H9 (cell line): Measurements from ENCODE around the gene KIF21B. TPM values are rescaled to one million over a fixed set of nuclear protein-coding genes. Genes with fewer than 3 reads are reported as not detected.

ENCODE experiments used
- DNase-seq: peaks from one replicate; pipeline ENCODE4 v3.0.0-alpha.2; 2017
- H2AFZ ChIP-seq: one replicate; pipeline ENCODE4 v1.6.1; 2013; ENCODE audit warnings: mild to moderate bottlenecking, low read length, control low read depth, moderate library complexity
- H2AK5ac ChIP-seq: 2 replicates; pipeline ENCODE4 v1.6.1; 2013; ENCODE audit warnings: low read length, control low read depth, mixed read lengths; ENCODE audit not compliant: insufficient read length
- H2BK120ac ChIP-seq: one replicate; pipeline ENCODE4 v1.6.1; 2013; ENCODE audit warnings: low read depth, mild to moderate bottlenecking, low read length, control low read depth, inconsistent platforms; ENCODE audit not compliant: poor library complexity, severe bottlenecking
- H2BK12ac ChIP-seq: 2 replicates; pipeline ENCODE4 v1.6.1; 2013; ENCODE audit warnings: low read length, control low read depth, mixed read lengths, low read depth; ENCODE audit not compliant: insufficient read length
- H2BK15ac ChIP-seq: 2 replicates; pipeline ENCODE4 v1.6.1; 2013; ENCODE audit warnings: low read depth, low read length, control low read depth
- H2BK20ac ChIP-seq: one replicate; pipeline ENCODE4 v1.6.1; 2013; ENCODE audit warnings: low read depth, mild to moderate bottlenecking, low read length, control low read depth, inconsistent platforms; ENCODE audit not compliant: poor library complexity, severe bottlenecking
- H2BK5ac ChIP-seq: 2 replicates; pipeline ENCODE4 v1.6.1; 2013; ENCODE audit warnings: low read length, control low read depth, mixed read lengths; ENCODE audit not compliant: insufficient read length
- H3K14ac ChIP-seq: 2 replicates; pipeline ENCODE4 v1.6.1; 2013; ENCODE audit warnings: low read length, control low read depth; ENCODE audit not compliant: insufficient read depth
- H3K18ac ChIP-seq: 2 replicates; pipeline ENCODE4 v1.6.1; 2013; ENCODE audit warnings: low read depth, mild to moderate bottlenecking, mixed read lengths, low read length, control low read depth; ENCODE audit not compliant: insufficient read length
- H3K23ac ChIP-seq: 2 replicates; pipeline ENCODE4 v1.6.1; 2013; ENCODE audit warnings: low read length, control low read depth, mixed read lengths, low read depth; ENCODE audit not compliant: insufficient read length
- H3K23me2 ChIP-seq: 2 replicates; pipeline ENCODE4 v1.6.1; 2013; ENCODE audit warnings: low read depth, mild to moderate bottlenecking, mixed read lengths, low read length, control low read depth; ENCODE audit not compliant: insufficient read length, poor library complexity, severe bottlenecking
- H3K27ac ChIP-seq: 2 replicates; pipeline ENCODE4 v1.5.1; 2013; ENCODE audit warnings: low read length, control low read depth, mixed read lengths, low read depth; ENCODE audit not compliant: insufficient read length
- H3K27me3 ChIP-seq: 2 replicates; pipeline ENCODE4 v1.6.1; 2013; ENCODE audit warnings: low read length, control low read depth, inconsistent platforms; ENCODE audit not compliant: insufficient read depth
- H3K4ac ChIP-seq: 2 replicates; pipeline ENCODE4 v1.6.1; 2013; ENCODE audit warnings: low read depth, mild to moderate bottlenecking, control low read depth, inconsistent platforms, low read length, moderate library complexity
- H3K4me1 ChIP-seq: 2 replicates; pipeline ENCODE4 v1.6.1; 2013; ENCODE audit warnings: low read length, control low read depth, inconsistent platforms; ENCODE audit not compliant: insufficient read depth
- H3K4me2 ChIP-seq: 2 replicates; pipeline ENCODE4 v1.6.1; 2013; ENCODE audit warnings: low read length, control low read depth, mixed read lengths; ENCODE audit not compliant: insufficient read length, insufficient read depth
- H3K56ac ChIP-seq: 2 replicates; pipeline ENCODE4 v1.6.1; 2013; ENCODE audit warnings: low read depth, mild to moderate bottlenecking, mixed read lengths, low read length, control low read depth; ENCODE audit not compliant: insufficient read length
- H3K79me1 ChIP-seq: 2 replicates; pipeline ENCODE4 v1.6.1; 2013; ENCODE audit warnings: low read depth, mild to moderate bottlenecking, moderate library complexity, low read length, control low read depth, inconsistent platforms; ENCODE audit not compliant: insufficient read depth, poor library complexity, severe bottlenecking
- H3K79me2 ChIP-seq: 2 replicates; pipeline ENCODE4 v1.6.1; 2013; ENCODE audit warnings: low read length, control low read depth, inconsistent platforms; ENCODE audit not compliant: insufficient read depth
- H3K9ac ChIP-seq: 2 replicates; pipeline ENCODE4 v1.6.1; 2013; ENCODE audit warnings: low read length, control low read depth, mixed read lengths; ENCODE audit not compliant: insufficient read length; ENCODE audit errors: extremely low read depth
- H3K9me3 ChIP-seq: one replicate; pipeline ENCODE4 v1.6.1; 2013; ENCODE audit warnings: low read depth, low read length, inconsistent platforms; ENCODE audit not compliant: control insufficient read depth
- H3T11ph ChIP-seq: one replicate; pipeline ENCODE4 v1.6.1; 2013; ENCODE audit warnings: mild to moderate bottlenecking, low read length, control low read depth, inconsistent platforms
- H4K20me1 ChIP-seq: one replicate; pipeline ENCODE4 v1.6.1; 2013; ENCODE audit not compliant: control insufficient read depth, insufficient read length, insufficient read depth
- H4K5ac ChIP-seq: 2 replicates; pipeline ENCODE4 v1.6.1; 2013; ENCODE audit warnings: low read depth, mild to moderate bottlenecking, mixed read lengths, low read length, control low read depth; ENCODE audit not compliant: insufficient read length
- H4K8ac ChIP-seq: replicated peaks from 2 replicates; pipeline ENCODE4 v1.6.1; 2013; ENCODE audit warnings: low read length, control low read depth, mixed read lengths, low read depth; ENCODE audit not compliant: insufficient read length
- H4K91ac ChIP-seq: 2 replicates; pipeline ENCODE4 v1.6.1; 2013; ENCODE audit warnings: low read depth, mild to moderate bottlenecking, moderate library complexity, mixed read lengths, low read length, control low read depth; ENCODE audit not compliant: insufficient read length
- H3K27ac Mint-ChIP-seq, 3 experiments: 2 replicates in 2 of 3; 3 replicates in 1 of 3; pipeline ENCODE4 v1.8.0; 2020 to 2021; ENCODE audit warnings: mixed read lengths in 3 of 3, mild to moderate bottlenecking in 1 of 3, moderate library complexity in 1 of 3
- H3K27me3 Mint-ChIP-seq: 2 replicates; pipeline ENCODE4 v1.8.0; 2021; ENCODE audit warnings: low read depth, mild to moderate bottlenecking, moderate library complexity, mixed read lengths
- H3K36me3 Mint-ChIP-seq, 3 experiments: 2 replicates in 2 of 3; 3 replicates in 1 of 3; pipeline ENCODE4 v1.8.0; 2020 to 2021; ENCODE audit warnings: low read depth in 3 of 3, mixed read lengths in 3 of 3; ENCODE audit not compliant: insufficient read depth in 1 of 3
- H3K4me1 Mint-ChIP-seq, 2 experiments: 2 replicates each; pipeline ENCODE4 v1.8.0; 2020; ENCODE audit warnings: mixed read lengths in 2 of 2
- H3K4me3 Mint-ChIP-seq, 2 experiments: 2 replicates in 1 of 2; 3 replicates in 1 of 2; pipeline ENCODE4 v1.8.0; 2020 to 2021; ENCODE audit warnings: mild to moderate bottlenecking in 2 of 2, mixed read lengths in 2 of 2, moderate library complexity in 1 of 2
- H3K9me3 Mint-ChIP-seq, 2 experiments: 2 replicates in 1 of 2; 3 replicates in 1 of 2; pipeline ENCODE4 v1.8.0; 2020; ENCODE audit warnings: mild to moderate bottlenecking in 2 of 2, mixed read lengths in 2 of 2, moderate library complexity in 1 of 2
- CTCF ChIP-seq: fragments of 200-600 bp; sonication (generic); conservative IDR thresholded peaks from 3 replicates; pipeline ENCODE4 v1.8.0; 2021; ENCODE audit warnings: antibody characterized with exemption, mild to moderate bottlenecking
- WGBS: extraction: QIAGEN DNeasy Blood & Tissue Kit; methylation state at CpG from one replicate; pipeline ENCODE4 v1.1.7; 2013; ENCODE audit warnings: missing lambda C conversion rate, low lambda C conversion rate, mixed read lengths; ENCODE audit not compliant: insufficient read length; ENCODE audit errors: extremely low coverage; 5-methylcytosine and 5-hydroxymethylcytosine counted together
- total RNA-seq: library from RNA; stranded (reverse); gene quantifications from 2 replicates; pipeline ENCODE4 v1.2.1, GENCODE V29; 2021

The KIF21B gene
- total RNA-seq, 1 experiment from 2014 or later = 7.5 TPM

GRCh38 chr1:201044119-201044518 is 20.6 kb upstream of the KIF21B start:
- Histone ChIP-seq H3K56ac (no peak overlapping the region), H2BK5ac (no peak overlapping the region), H3K23me2 (no peaks in the 10 kb centered on the region), H3K4me1 (no peaks in the 10 kb centered on the region), H2AFZ (no peak overlapping the region), H3T11ph (no peak overlapping the region), H3K27me3 (no peaks in the 10 kb centered on the region), H3K23ac (no peak overlapping the region), H3K4me2 (no peak overlapping the region), H4K5ac (no peak overlapping the region), H3K9ac (no peak overlapping the region), H3K9me3 (no peaks in the 10 kb centered on the region), H3K27ac (no peak overlapping the region), H4K91ac (no peak overlapping the region), H3K18ac (no peak overlapping the region), H2BK12ac (no peak overlapping the region), H2BK20ac (no peak overlapping the region), H3K79me2 (no peaks in the 10 kb centered on the region), H3K79me1 (no peaks in the 10 kb centered on the region), H2AK5ac (no peak overlapping the region), H2BK120ac (no peak overlapping the region), H3K4ac (no peak overlapping the region), H2BK15ac (no peak overlapping the region), H3K14ac (no peak overlapping the region), H4K8ac (no peak overlapping the region), H4K20me1 (no peaks in the 10 kb centered on the region)
- Mint-ChIP-seq H3K27ac (no peak overlapping the region; a peak in 1 of 7 replicates), H3K4me1 (peaks cover 0 to 2% of the 10 kb centered on the region in 2 experiments; a peak in 1 of 4 replicates), H3K4me3 (no peak overlapping the region), H3K36me3 (no peaks in the 10 kb centered on the region), H3K27me3 (peaks cover 7% of the 10 kb centered on the region), H3K9me3 (no peaks in the 10 kb centered on the region)
- DNase-seq = no peak
- TF ChIP-seq CTCF = no peak
- no CpG with 5 or more reads among the region's 9 CpGs for WGBS
